CMK (cell line): Measurements from ENCODE around the gene DEGS2.
"Not testable (repeated sequence)": the region's sequence is repeated elsewhere in the genome, so short reads cannot be mapped to it uniquely, and the experiment has no call there.

Source experiments
- DNase-seq: peaks from one replicate; pipeline ENCODE4 v3.0.0-alpha.2; 2010; ENCODE audit warnings: low read depth

The DEGS2 gene

GRCh38 chr14:100178691-100179090 lies 19.2 kb upstream of the DEGS2 start:
- DNase-seq, result no peak

DNA sequence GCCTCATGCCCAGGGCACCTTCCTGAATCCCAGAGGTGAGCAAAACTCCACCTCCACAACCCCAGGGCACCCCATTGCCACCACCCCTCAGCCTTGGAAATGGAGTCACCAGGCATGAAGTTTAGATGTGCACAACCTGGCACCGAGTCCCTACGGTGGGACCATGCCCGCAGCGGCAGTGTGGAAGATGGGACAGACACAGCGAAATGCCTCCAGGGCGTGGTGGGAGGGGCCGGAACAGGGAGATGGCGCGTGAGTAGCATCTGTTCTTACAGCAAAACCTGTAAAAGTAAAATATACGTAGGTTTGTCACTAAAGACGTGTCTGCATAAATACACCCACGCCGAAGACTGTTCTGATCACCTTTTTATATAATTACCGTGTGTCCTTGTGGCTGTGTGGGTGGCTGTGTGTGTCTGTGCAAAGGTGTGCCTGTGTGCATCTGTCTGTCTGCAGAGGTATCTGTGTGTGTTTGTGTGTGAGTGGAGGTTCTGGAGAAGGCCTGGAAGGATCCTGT lies 17.4 kb upstream of the DEGS2 start:
- DNase-seq, result no peak

- no peak for DNase-seq
These were observed 13.9 kb upstream of the DEGS2 start for GRCh38 chr14:100173353-100173752.

DNA sequence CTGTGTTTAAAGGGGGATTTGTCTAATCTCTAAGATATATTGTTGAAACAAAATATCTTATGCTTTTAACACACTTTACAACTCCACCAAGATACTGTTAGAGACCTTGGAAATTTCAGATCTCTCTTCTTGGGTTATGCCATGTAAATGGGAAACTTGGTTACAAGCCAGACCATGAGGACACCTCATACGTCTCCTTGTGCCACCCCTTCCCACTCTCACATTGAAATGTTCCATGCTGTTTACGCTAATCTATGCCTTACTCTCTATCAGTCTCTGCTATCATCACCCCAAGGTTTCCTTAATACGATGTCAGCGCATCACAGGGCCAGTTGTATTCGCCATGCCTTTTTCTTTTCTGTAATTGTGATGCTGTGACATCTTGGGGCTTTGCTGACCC lies 13.4 kb upstream of the DEGS2 start:
- DNase-seq, result no peak

GRCh38 chr14:100170880-100171279 lies 11.4 kb upstream of the DEGS2 start:
- DNase-seq, result no peak

DNA sequence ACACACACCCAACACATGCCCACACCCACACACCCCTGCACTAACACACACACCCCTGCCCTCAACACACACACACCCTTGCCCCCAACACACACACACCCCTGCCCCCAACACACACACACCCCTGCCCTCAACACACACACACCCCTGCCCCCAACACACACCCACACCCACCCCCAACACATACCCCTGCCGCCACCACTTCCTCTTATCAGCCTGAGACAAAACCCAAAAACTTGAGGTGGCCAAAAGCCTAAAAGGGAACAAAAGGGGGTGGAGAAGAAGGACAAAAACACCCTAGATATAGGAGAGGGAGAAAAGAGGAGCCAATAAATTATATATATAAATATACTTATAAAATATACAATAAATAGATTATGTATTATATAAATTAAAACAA lies 9.1 kb upstream of the DEGS2 start:
- no peak for DNase-seq

GRCh38 chr14:100165831-100166440 lies 6.5 kb upstream of the DEGS2 start:
- DNase-seq, result no peak

GRCh38 chr14:100165376-100165775 lies 5.9 kb upstream of the DEGS2 start:
- no peak for DNase-seq

- DNase-seq, result no peak
These were observed 1.1 kb upstream of the DEGS2 start for GRCh38 chr14:100160534-100160916.

DNA sequence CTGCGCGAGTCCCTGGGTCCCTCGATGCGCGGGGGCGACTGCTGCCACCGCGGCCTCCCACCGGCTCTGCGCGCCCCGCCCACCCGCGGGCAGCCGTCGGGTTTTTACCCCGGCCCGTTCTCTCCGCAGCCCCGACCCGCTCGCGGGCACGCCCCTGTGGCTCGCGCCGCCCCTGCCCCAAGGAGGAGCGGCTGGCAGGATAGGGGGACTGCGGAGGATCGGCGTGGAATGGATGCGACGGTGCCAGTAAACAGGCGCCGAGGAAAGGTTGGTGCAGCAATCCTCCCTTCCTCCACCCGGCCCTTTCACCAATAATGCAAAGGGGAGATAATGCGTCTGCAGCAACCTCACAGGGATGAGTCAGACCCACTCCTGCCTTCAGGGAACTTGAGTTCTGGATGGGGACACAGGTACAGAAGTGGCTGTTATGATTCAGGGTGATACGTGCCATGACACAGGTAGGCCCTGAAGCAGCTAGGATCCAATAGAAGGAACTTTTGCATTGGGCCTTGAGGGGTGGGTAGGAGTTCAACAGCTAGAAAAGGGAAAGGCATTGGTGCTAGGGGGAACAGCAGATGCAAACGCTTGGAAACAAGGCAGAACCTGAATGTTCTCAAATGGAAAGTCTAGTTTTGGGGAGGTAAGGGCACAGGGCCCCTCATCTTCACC lies 554 bp upstream of the DEGS2 start:
- no peak for DNase-seq

DNA sequence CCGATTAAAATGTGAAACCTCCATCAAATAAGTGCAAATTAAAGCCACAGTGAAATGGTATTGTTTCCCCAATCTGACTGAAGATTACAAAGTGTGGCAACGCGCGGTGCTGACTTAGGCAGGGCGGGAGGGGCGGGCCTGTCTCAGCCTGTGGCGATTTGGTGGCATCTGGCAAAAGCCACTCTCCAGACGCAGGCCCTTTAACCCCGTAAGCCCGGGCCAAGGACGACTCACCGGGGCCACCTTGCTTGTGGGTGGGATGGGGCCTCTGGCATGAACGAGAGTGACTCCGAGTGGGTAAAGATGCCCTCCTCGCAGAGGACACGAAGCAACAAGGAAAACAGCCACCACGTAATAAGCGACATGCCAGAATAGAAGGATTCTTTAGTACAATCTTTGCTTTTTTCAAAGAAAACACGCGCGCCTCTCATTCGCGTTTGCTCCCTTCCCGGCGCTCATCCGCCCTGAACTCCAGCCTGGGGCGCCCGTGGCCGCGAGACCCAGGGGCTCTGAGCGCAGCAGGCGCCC lies 815 bp downstream of the DEGS2 start:
- DNase-seq, result no peak

DNA sequence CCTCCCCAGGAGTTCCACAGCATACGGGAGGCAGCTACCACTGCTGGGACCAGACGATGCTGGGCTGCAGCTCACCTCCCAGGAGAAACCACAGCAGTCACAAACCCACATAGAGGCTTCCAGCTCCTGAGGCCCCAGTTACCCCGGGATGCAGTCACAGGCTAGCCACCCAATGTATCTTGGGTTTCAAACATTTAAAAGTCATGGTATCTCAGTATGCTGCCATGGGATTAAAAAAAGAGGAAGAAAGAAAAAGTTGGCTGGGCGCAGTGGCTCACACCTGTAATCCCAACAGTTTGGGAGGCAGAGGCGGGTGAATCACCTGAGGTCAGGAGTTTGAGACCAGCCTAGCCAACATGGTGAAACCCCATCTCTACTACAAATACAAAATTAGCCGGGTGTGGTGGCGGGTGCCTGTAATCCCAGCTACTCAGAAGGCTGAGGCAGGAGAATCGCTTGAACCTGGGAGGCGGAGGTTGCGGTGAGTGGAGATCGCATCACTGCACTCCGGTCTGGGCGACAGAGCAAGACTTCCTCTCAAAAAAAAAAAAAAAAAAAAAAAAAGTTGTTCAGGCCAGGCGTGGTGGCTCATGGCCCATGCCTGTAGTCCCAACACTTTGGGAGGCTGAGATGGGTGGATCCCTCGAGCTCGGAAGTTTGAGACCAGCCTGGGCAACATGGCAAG lies 1.8 kb downstream of the DEGS2 start:
- not testable (repeated sequence) for DNase-seq

GRCh38 chr14:100156776-100157175 lies 2.7 kb downstream of the DEGS2 start:
- DNase-seq, result no peak

GRCh38 chr14:100155756-100156616 lies 3.5 kb downstream of the DEGS2 start:
- DNase-seq, result no peak

GRCh38 chr14:100155049-100155621 lies 4.3 kb downstream of the DEGS2 start:
- no peak for DNase-seq

DNA sequence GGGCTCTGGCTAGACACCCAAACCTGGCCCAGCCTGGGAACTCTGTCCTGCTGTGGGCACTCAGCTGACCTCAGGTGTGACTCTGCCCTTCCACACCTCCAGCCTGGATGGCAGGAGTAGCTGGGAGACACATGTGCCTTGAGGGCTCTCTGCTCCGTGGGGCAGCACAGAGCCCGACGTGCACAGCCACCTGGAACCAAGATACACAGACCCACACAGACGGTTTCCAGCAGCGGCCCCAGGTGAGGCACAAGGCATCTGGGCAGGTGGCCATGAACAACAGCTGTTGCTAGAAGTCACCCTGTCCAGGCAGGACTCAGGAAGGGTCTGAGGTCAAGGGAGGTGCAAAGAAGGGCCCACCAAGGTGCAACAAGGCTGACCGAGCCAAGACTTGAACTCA lies 5.9 kb downstream of the DEGS2 start:
- no peak for DNase-seq

DNA sequence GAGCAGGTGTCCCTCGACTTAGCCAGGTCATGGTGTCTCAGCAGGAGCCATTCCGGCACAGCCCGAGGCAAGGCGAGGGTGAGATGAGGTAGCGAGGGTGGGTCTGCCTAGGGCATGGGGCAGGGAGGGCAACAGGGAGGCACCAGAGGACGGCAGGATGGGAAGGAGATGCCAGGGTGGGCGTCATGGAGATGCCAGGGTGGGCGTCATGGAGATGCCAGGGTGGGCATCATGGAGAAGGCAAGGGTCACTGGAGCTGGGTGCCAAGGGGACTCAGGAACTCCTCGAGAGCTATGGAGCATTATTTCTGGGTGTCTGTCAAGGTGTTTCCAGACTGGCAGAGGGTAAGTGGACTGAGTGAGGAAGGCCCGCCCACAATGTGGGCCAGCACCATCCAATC lies 7.4 kb downstream of the DEGS2 start:
- DNase-seq, result no peak

- no peak for DNase-seq
These were observed 8.4 kb downstream of the DEGS2 start for GRCh38 chr14:100150932-100151587.

- DNase-seq, result no peak
These were observed 9.4 kb downstream of the DEGS2 start for GRCh38 chr14:100149851-100150611.
